HG02885 (cell line): ENCODE data around the gene MLXIP.
"Not testable (repeated sequence)": the region's sequence is repeated elsewhere in the genome, so short reads cannot be mapped to it uniquely, and the experiment has no call there.

Experiments used
- ATAC-seq: cut with Tn5 transposase; IDR thresholded peaks from one replicate; pipeline ENCODE4 v1.9.1; 2021; ENCODE audit warnings: mild to moderate bottlenecking; ENCODE audit not compliant: unreplicated experiment, poor library complexity

The MLXIP gene

GRCh38 chr12:122052285-122052684, 26.3 kb upstream of the MLXIP start:
- no peak for ATAC-seq

DNA sequence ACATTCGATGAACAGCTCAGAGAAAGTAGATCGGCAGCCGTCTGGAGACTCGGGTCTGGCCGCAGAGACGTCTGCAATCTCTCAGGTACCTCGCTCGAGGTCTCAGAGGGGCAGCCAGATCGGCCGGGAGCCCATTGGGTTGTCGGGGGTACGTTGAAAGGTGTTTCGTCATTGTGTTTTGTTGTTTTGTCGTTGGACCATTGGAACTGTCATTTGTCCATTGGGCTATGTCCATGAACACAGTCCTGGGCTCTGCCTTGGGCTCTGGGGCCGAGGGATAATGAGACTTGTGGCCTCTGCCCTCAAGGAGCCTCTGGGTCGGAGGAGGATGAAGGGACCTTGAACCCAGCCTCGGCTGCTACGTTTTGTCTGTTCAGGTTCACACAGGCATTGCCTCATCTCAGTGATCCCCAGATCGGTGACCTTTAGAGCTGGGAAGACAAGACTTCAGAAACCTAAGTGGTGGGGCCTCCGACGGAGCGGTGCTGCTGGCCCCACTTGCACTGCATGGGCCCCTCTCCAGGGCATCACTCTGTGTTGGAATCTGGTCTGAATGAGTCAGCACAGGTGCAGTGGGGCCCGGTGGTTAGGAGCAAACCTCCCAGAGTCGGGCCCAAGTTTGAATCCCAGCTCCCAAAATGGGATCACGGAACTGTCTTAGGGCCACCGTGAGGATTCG, 23.6 kb upstream of the MLXIP start:
- no peak for ATAC-seq

- not testable (repeated sequence) for ATAC-seq
Observed at GRCh38 chr12:122056406-122056805, 22.1 kb upstream of the MLXIP start.

GRCh38 chr12:122057007-122057735, 21.4 kb upstream of the MLXIP start:
- ATAC-seq = no peak

- no peak for ATAC-seq
Observed at GRCh38 chr12:122057769-122058168, 20.8 kb upstream of the MLXIP start.

- no peak for ATAC-seq
Observed at GRCh38 chr12:122058549-122059149, 19.9 kb upstream of the MLXIP start.

DNA sequence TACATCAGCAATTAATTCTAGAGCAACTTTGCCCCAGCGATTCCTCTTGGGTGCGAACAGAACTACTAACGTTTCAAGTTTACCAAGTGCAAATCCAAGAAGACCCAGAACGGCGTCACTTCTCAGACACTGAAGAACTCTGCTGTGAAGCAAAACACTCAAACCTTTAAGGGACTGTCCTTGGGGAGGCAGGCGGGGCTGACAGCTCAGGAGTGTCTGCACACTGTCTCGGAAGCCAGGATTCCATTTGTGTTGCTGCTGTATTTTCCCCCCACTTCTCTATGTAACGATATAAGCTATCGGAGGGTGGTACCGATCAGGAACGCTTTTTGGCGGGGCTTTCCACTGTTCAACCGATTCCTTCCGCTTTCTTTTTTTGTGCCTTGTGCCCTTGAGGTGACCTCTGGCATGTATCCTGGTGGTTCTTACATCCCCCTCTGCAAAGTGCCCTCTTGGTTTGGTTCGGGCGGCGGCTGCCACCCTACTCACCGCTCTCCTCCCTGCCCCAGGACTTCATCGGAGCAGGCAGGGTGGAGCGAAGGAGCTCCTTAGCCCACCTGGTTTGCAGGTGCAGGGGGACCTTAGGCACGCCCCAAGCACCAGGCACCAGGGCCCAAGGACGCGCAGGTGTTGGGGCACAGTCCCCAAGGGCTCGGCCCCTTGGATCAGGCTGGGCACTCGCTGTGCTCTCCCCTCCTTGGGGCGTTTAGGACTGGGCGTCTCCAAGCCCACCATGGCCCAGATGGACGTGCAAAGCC, 19.2 kb upstream of the MLXIP start:
- ATAC-seq = no peak

DNA sequence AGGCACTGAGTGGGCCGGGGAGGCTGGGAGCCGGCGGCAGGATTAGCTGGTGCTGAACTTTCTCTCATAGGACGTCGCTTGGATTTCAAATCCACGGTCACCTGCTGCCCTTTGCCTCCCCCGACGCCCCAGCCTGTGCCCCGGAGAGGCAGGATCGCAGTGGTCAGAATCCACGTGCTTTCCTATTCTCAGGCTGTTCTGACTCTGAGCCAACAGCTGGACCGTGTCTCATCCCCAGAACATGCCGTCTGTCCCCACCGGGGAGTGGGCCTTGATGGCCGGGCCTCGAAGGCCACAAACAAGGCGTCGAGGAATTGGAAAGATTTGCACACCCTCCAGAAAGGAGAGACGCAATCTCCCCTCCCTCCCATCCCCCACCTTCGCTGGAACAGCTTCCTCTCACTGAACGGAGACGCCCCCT, 18.5 kb upstream of the MLXIP start:
- no peak for ATAC-seq

DNA sequence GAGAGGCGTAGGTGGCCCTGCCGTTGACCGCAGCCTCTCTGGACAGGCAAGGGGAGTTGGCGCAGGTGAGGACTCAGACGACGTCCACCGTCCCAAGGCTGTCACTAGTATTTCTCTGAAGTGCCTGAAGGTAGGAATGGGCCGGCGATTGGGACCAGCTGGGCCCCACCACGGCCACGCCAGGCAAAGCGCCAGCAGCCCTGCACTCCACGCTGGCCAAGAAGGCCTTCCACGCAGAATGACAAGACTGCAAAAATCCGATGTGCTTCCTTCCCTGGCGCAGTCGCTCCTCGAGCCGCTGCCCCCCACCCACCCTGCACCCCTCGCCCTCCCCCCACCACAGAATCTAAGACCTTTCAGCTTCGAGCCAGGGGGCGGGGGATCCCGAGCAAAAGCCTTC, 17.3 kb upstream of the MLXIP start:
- no peak for ATAC-seq

DNA sequence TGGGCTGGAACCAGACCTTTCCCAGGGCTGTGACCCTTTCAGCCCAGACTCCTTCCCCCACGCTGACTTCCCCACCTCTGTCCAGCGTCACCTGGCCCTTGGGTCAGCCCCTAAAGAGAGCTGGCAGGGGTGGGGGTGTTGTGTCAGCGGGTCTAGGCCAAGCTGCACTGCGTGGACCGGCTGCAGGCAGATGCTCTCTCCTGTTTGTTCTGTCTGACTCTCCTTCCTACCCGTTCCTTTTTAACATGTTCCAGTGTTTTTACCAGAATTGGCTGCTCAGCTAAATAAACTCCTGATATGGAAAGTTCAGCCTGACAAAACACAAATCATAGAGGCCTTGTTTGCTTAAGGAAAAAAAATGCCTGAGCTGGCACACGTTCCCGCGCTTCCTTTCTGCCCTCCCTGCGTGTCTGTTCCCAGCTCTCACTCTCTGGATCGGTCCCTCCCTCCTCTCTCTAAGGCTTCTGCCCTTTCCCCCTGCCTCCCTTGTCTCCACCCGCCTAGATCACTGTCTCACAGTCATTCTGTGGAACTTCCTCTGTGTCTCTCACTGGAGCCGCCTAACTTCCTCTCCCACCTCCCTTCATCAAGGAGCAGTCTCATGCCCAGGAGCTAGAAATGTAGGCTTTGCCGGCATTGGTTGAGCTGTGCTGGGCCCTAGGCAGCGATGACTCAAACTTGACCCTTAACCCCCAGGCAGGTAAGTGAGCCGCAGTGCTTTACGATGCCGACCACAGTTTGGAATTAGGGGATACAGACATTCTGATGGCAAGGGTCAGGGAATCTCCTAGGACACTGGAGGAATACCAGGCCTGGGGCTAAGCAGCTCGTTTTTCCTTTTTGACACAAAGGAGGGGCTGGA, 15.5 kb upstream of the MLXIP start:
- ATAC-seq = no peak

DNA sequence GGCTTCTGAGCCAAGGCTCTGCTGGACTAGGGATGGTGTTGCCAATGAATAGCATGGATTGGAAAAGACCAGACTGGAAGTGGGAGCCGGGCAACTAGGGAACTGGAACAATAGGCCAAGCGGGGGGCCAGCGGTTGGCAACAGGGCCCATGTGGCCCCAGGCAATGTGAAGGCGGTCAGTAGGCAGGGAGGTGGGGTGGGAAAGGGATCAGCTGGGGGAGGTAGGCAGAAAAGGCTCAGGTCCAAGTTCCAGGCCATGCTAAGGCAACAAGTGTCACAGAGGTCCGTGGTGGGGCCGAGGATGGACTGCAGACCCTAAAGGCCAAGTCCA, 14.9 kb upstream of the MLXIP start:
- ATAC-seq = no peak

DNA sequence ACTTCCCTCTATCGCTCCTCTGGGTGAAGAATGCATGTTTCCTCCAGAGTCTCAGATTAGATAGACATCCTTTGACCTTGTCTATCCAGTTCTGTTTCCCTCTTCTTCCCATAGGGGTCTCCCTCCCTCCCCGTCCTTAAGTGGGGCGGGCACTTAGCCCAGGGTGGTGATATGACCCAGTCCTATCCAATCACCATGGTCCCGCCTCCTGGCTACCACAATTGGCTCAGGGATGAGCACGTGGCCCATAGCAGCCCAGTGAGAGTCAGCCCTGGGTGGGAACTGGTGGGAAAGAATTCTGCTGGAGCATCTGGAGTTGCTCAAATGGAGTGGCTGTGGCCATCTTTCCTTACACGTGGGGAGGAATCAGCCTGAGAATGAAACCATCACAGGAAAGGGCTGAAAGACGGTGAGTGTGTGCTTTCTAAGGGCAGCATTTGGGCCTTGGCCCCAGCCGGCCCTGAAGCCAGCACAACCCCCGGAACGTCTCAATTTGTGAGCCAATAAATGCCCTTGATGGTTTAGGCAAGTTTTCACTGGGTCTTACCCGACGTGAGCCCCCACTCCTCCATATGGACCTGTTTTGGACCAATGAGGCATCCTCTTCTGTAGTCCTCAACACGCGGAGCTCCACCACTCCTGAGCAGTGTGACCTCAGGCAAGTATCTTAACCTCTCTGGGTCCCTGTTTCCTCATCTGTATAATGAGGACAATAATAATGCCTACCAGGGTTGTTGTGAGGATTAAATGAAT, 14.4 kb upstream of the MLXIP start:
- no peak for ATAC-seq

- no peak for ATAC-seq
Observed at GRCh38 chr12:122064780-122065588, 13.6 kb upstream of the MLXIP start.

- ATAC-seq = no peak
Observed at GRCh38 chr12:122067548-122067947, 11.0 kb upstream of the MLXIP start.

DNA sequence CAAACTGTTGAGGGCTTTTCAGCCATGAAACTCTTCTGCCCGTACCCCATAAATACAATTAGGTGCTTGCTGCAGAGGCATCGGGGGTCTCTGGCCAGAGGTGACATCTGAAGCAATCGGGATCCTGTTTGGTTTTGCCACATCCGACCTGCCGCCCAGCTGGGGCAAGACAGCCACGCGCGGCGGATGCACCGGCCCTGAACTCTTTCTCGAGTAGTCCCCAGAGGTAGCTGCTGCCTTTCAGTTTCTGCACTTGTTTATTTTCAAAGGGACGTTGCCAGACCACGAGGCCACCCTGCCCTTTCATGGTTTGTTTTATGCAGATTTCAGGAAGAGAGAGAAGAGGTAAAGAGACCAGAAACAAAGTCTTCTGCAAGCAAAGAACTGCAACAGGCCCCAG, 10.6 kb upstream of the MLXIP start:
- peak; percentile 69 for ATAC-seq

- no peak for ATAC-seq
Observed at GRCh38 chr12:122072031-122072970, 6.3 kb upstream of the MLXIP start.

DNA sequence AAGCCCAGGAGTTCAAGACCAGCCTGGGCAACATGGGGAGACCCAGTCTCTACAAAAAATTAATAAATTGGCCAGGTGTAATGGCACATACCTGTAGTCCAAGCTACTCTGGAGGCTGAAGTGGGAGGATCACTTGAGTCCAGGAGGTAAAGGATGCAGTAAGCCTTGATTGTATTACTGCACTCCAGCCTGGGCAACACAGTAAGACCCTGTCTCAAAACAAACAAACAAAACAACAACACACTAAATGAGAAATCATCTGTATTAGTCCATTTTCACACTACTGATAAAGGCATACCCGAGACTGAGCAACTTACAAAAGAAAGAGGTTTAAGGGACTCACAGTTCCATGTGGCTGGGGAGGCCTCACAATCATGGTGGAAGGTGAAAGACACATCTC, 4.7 kb upstream of the MLXIP start:
- no peak for ATAC-seq
